ENCODE data around the gene PTGES2. TPM values are rescaled to one million over a fixed set of nuclear protein-coding genes. Genes with fewer than 3 reads are reported as not detected.

PTGES2 gene
- 33.8 TPM for total RNA-seq

- intact Hi-C loops (cut with DNase I) = no loop called here
- ATAC-seq (peak; percentile 89), DNase-seq (ENCODE audit: low spot score) (peak; percentile 90)
Observed at GRCh38 chr9:128127568-128127989, at the start of gene PTGES2. PTGES2 (minus strand) TSS chr9:128127729; CDS start chr9:128127717, 12 bp downstream.

DNA sequence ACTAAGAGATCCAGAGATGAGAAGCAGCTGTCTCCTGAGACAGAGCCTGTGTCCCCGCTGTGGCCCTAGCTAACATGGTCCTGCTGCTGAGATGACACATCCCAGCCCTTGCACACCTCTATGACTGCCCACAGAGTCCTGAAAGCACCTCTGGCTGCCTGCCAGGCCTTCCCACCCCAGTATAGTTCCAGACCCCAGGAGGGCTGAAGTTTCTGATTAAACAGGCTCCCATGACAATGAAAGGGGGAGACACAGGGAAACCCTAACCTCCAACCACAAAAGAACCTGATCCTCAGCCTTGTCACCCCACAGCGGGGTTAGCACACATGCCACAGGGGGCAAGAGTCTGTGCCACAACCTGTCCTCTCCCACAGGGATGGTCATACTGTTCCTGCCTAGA is 48.2 kb upstream of the PTGES2 start:
- intact Hi-C loops (cut with DNase I) = no loop called here
- DNase-seq (ENCODE audit: low spot score) = no peak
- no peak for ATAC-seq

DNA sequence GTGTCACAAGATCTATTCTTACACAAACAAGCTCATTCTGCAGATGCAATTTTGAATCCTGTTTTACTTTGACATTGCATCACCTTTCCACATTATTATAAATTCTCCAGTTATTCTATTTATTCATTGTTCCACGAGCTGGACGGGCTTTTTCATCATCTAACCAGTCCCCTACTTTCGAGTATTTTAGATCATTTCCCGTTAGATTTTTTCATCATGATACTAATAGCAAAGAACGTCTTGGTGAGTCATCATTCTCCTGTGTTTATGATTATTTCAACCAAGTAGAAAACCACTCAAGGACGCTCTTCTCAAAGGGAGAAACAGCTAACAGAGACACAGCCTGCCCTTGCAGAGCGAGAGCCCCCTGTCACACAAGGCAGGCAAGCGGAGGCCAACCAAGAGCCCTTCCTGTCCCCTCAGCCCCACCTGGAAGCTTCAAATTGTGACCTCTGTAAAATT is 47.6 kb upstream of the PTGES2 start:
- ATAC-seq (no peak), DNase-seq (ENCODE audit: low spot score) (no peak)
- intact Hi-C loops (cut with DNase I) = no loop called here

DNA sequence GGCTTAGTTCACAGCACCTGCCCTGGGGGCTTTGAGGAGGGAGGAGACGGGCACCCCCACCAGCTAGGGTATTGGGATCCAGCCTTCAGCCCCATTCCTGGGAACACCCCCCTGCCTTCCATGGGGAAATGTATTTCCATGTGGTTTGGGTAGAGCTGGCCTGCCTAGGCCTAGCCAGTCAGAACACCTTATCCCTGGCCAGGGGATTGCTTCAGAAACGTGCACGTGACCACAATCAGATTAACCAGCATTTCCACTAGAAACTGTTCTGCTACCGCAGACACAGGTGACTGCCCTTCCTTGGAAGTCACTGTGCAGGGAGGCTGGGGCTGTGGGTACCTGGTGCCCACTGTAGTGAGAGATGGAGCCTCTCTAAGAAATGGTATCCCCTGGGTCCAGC is 46.5 kb upstream of the PTGES2 start:
- ATAC-seq (no peak), DNase-seq (ENCODE audit: low spot score) (no peak)
- intact Hi-C loops (cut with DNase I) = no loop called here

DNA sequence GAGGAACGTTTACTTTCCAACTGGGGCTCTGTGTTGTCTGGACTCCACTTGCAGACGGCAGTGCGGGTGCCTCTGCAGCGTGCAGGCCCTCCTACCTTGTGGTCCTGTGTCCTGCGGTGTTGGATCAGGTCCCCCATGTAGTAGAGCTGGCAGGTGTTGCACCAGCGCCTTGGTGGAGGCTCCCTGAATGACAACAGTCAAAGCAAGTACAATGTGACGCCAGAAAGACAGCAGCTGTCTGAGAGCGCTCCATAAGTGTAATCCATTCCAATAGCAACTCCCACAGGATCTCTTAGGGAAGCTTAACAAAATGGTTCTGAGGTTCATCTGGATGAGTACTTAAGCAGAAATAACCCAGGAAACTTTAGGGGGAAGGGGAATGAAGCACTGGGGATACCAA is 42.4 kb upstream of the PTGES2 start:
- DNase-seq (ENCODE audit: low spot score) (no peak), ATAC-seq (no peak)
- intact Hi-C loops (cut with DNase I) = no loop called here

DNA sequence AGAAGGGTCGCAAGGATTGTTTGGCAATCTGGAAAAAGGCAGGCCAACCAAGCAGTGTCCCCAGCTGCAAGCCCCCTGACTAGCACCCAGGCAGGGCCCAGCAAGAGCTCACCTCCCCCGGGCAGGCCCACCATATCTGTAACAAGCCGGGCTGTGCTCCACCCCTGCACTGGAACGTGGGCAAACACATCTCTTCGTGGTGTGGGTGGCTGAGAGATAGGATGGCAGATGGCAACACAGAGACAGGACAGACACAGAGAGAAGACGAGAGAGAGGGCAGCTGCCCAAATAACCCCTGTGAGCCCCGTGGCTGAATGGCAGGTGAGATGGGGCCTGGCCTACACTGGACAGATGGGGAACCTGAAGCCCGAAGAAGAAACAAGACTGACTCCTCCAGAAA is 42.0 kb upstream of the PTGES2 start:
- ATAC-seq (no peak), DNase-seq (ENCODE audit: low spot score) (no peak)
- intact Hi-C loops (cut with DNase I) = no loop called here

DNA sequence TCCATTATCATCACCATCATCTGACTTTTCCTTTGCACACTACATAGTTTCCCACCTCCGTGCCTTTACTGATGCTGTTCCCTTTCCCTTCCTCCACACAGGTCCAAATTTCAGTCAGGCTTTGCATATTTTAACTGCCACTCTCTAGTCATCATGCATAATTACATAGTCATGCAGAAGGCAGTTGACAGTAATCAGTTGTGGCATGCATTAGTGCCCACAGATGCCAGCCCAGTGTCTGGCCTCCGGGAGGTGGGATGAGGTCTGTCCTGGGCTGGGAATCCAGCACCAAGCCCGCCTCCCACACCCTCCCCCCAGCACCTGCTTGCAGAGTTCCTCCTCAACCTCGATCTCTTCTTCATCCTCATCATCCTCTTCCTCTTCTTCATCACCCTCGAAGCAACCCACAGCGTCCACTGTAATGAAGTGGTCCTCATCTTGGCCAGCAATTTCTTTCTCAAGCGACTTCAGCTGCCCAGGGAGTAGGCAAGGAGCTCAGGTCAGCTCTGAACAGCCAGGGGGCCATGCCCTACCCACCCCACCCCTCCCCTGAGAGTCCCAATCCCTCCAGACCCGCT is 41.3 kb upstream of the PTGES2 start:
- intact Hi-C loops (cut with DNase I) = no loop called here
- ATAC-seq = no peak
- no peak for DNase-seq (ENCODE audit: low spot score)

GRCh38 chr9:128167209-128167608 is 39.7 kb upstream of the PTGES2 start:
- intact Hi-C loops (cut with DNase I) = no loop called here
- DNase-seq (ENCODE audit: low spot score) (no peak), ATAC-seq (no peak)

GRCh38 chr9:128166169-128166568 is 38.6 kb upstream of the PTGES2 start:
- intact Hi-C loops (cut with DNase I) = no loop called here
- DNase-seq (ENCODE audit: low spot score) = no peak
- ATAC-seq = no peak

DNA sequence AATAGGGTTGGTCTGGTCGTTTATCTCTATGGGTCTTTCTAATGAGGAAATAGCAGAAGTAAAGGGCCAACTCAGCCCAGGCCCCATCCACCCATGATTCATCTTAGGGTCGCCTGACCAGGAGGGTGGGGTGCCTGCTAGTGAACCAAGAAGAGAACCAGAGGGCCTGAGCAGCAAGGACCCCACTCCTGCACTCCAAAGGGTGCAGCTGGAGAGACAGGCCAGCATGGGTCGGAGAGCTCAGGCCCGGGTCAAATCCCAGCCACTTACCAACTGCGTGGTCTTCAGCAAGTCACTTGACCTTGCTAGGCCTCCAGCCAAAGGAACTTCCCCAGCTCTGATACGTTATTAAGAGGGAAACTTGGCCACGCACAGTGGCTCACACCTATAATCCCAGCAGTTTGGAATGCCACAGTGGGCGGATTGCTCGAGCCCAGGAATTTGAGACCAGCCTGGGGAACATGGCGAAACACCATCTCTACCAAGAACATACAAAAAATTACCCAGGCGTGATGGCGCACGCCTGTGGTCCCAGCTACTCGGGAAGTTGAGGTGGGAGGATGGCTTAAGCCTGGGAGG is 36.9 kb upstream of the PTGES2 start:
- intact Hi-C loops (cut with DNase I) = no loop called here
- DNase-seq (ENCODE audit: low spot score) (no peak), ATAC-seq (no peak)

- ATAC-seq (no peak), DNase-seq (ENCODE audit: low spot score) (no peak)
Observed at GRCh38 chr9:128163523-128164306, 36.2 kb upstream of the PTGES2 start.

DNA sequence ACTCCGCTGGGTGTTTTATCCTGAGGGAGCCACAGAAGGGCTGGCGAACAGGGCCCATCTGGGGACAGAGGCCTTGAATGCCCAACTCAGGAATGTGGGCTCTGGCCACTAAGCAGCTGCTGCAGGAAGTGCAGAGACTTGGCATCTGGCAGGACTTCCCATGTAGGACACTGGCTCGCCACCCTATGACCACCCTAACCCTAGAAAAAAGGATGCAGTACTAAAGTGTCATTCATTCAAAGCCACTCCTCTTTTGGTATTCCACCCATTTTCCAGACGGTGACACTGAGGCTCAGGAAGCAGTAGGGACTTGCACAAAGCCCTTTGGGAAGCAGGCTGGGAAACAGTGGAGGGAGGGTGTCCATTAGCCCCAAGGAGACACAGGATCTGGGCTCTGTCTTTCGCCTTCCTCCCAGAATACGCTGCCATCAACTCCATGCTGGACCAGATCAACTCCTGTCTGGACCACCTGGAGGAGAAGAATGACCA is 35.5 kb upstream of the PTGES2 start:
- DNase-seq (ENCODE audit: low spot score) = no peak
- ATAC-seq = no peak
- intact Hi-C loops (cut with DNase I) = no loop called here

More at GRCh38 chr9:128163523-128164306, 36.2 kb upstream of the PTGES2 start:
- intact Hi-C loops (cut with DNase I) = no loop called here

DNA sequence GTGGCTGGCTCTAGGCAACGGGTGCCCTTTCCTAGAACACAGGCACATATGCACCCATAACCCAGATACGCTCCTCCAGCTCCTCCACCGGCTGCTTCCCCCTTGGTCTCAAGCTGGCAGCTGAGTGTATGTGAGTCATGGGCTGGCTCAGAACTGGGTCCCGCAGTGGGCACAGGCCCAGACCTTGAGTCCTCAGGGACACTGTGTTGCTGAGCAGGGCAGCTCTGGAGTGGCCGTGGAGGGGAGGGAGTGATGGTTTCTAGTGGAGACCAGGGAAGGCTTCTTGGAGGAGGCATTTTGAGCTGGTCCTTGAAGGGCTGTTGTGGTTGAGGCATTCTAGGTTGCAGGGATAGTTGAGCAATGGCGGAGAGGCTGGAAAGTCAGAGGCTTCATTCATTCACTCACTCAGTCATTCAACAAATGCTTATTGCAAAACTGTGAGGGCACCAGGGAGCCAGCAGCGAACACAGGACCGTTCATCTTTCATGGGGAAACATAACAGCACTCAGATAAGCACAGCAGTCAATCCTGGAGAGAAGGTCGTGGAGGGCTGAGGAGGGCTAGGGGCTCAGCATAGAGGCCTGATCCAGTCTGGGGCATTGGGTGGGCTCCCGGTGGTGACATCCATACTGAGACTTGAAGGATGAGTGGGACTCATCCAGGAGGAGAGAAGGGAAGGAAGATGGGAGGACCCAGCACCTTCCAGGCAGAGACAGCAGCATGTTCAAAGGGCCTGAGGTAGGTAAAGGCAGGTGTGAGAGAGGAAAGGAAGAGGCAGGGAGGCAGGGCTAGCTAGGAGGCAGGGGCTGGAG is 34.9 kb upstream of the PTGES2 start:
- ATAC-seq (no peak), DNase-seq (ENCODE audit: low spot score) (no peak)
- intact Hi-C loops (cut with DNase I) = no loop called here

DNA sequence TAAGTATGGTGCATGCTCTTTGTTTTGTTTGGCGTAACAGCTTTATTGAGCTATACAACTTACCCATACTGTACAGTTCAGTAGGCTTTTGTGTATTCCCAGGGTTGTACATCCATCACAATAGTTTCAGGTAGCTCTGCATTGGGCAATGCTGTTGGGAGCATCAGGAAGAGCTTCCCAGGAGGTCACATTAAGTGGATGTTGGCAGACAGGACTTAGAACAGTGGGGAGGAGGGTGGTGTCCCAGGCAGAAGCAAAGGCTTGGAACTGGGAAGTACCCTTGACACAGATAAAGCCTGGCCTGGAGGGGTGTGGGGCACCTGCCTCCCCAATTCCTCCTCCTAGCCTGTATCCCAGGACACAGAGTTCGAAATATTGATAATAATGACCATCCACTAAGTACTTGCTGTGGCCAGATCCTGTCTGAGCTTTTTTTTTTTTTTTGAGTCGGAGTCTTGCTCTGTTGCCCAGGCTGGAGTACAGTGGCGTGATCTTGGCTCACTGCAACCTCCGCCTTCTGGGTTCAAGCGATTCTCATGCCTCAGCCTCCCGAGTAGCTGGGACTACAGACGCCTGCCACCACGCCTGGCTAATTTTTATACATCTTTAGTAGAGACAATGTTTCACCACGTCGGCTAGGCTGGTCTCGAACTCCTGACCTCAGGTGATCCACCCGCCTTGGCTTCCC is 33.8 kb upstream of the PTGES2 start:
- ATAC-seq (no peak), DNase-seq (ENCODE audit: low spot score) (no peak)
- intact Hi-C loops (cut with DNase I) = no loop called here

- no peak for DNase-seq (ENCODE audit: low spot score)
- ATAC-seq = peak; percentile 2
- intact Hi-C loops (cut with DNase I) = no loop called here
Observed at GRCh38 chr9:128160603-128160987, 33.1 kb upstream of the PTGES2 start.

DNA sequence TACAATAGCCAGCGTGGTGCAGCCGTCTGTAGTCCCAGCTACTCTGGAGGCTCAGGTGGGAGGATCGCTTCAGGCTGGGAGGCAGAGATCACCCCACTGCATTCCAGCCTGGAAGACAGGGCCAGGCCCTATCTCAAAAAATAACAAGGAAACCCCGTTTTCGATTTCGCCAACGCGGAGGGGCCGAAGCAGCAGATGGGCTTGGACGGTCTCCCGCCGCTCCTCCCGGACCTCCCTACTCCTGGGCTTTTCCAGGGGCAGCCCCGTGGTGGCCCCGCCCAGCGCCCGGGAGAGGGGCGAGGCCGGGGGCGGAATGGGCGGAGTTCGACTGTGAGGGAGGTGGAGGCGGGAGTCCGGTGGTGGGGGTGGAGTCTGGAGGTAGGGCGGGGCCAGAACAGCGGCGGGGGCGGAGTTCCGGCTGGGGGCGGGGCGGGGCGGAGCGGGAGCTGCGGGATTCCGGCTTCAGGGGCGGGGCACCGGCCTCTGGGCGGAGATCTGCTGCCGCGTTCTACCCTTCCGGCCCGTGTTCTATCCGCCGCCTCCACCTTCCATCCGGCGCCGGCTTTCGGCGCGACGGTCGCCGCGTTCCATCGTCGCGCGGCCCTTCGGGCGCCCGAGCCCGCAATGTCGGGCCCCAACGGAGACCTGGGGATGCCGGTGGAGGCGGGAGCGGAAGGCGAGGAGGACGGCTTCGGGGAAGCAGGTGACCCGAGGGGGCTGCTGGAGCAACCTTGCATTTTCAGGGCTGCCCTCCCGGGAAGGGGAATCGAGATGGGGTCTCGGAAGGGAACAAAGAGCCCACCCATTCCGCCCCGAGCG is 32.5 kb upstream of the PTGES2 start, which contains the start of gene BBLN:
Gene BBLN (plus strand): TSS at position 482 of the 819 bp plus-strand sequence. CDS start 143 bp downstream, at position 625.
- ATAC-seq = peak; percentile 97
- intact Hi-C loops (cut with DNase I) = no loop called here
- DNase-seq (ENCODE audit: low spot score) = peak; percentile 98

DNA sequence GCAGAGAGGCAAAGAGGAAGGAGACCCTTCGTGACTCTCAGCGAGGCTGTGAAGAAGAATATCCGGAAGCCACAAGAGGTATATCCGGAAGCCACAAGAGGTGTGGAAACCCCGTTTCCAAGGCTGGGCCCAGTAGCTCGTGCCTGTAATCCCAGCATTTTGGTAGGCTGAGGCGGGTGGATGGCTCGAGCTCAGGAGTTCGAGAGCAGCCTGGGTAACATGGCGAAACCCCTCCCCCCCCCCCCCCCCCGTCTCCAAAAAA is 31.9 kb upstream of the PTGES2 start:
- intact Hi-C loops (cut with DNase I) = no loop called here
- DNase-seq (ENCODE audit: low spot score) = no peak
- peak; percentile 18 for ATAC-seq

Data from sciatic nerve (tissue), 2 donors.